CD4-positive, alpha-beta T cell treated with Interleukin-15 for 4 hours (primary cell): ENCODE measurements around the gene STUB1.

Experiments used
- DNase-seq: peaks from one replicate; pipeline ENCODE4 v3.0.0-alpha.2; 2020; ENCODE audit warnings: low spot score

The STUB1 gene

DNA sequence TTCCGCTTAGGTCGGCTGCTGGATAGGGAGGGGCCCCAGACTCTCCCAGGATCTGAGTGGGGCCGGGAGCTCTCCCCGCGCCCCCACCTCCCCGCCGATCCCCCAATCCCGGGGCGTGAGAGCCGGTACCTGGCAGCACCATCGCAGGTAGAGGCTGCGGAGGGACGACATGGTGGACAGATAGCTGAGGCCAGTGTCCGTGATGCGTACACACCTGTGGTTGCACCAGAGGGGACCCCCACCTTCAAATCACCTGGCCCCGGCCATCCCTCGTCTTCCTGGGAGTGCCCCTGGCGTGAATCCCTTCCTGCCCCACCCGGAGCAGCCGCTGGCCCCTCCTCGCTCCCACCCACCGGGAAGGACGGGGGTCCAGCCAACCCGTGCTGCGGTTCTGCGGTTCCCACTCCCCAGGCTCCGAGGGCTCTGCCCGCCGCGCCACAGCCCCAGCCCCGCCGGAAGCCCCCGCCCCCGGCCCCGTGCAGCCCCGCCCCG is 14.7 kb downstream of the STUB1 start:
- no peak for DNase-seq

DNA sequence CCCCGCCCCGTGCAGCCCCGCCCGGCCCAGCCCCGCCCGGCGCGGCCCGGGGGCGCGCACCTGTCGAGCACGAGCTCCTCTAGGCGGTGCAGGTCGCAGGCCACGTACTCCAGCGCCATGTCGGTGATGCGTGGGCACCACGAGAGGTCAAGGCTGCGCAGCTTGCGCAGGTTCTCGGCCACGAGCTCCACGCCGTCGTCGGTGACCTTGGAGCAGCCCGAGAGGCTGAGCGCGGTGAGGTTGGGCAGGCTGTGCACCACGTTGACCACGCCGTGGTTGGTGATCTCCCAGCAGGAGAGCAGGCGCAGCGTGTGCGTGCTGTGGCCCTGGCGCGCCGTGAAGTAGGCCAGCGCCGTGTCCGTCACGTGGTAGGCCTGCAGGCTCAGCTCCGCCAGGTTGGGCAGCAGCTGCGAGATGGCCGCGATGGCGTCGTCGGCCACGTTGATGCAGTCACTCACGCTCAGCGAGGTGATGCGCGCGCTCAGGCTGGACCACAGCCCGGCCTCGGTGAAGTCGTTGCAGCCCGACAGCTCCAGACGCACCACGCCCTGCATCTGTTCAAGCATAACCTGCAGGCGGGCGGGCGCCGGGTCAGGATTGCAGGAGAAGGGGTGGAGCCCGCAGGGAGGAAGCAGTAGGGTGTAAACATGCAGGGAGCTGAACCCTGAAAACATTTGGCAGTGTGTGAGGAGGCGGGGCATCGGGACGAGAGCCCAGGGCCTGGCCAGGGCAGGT is 15.3 kb downstream of the STUB1 start:
- peak; percentile 67 for DNase-seq

DNA sequence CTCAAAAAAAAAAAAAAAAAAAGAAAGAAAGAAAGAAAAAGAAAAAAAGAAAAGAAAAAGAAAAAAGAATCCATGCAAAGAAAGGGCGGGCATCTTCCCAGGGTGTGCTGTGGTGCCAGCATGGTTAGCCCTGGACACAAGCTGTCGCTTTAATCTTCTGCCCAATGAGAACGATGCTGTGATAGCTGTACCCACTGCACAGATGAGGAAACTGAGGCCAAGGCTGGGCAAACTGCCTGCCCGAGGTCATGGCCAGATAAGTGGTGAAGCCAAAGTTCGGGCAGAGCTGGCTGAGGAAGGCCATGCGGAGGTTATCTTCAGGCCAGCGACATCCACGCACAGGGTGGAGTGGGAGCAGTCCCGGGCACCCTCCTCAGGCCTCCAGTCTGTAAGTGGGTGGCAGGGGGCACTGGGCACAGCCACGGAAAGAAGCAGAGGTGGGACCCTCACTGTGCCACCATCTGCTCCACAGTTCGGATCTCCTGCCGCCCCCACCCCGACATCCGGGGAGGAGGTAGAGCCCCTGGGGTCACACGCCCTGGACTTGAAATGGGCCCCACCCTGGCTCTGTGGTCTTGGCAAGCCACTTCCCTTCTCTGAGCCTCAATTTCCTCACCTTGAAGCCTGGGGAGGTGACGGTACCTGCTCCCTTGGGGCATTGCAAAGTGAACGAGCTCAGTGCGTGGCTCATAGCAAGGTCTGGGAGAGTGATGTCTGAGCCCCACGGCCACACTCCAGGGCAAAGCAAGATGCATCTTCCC is 18.9 kb downstream of the STUB1 start:
- no peak for DNase-seq

DNA sequence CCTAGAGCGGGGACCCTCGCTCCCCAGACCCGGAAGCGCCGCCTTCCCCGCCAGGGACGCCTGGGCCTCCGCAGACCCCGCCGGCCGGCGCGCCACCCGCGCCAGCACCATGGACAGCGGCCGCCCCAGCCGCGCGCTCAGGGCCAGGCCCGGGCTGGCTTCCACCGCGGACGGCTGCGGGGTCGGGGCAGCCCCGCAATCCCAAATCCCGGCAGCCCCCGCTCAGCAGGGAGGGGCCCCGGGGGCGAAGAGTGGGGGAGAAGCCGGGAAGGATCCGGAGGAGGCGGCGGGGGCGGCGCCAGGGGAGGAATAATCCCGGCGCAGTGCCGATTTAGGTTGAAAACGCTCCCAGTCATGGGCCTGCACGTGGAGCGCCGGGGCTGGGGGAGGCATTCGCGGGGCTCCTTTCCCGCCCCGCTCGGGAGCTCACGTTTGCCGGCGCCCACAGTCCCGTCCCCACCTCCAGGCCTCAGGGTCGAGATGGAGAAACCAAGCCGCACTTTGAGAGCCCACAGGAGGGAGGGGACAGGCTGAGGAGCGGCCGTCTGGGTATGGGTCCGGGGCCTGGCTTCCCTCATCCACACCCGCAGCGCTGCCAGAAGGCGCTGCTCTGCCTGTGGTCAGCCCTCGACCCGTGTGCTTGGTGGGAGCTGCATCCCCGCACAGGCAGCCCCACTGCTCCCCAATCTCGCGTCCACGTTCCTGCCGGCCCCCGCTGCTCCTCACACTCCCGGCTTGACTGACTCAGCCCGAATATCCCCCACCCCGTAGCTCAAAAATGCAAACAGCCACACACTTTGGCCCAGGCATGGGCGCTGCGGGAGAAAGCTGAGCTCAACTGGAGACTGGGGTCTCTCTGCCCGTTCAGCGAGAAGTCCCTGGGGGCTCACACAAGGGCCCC is 20.7 kb downstream of the STUB1 start:
- peak; percentile 43 for DNase-seq

DNA sequence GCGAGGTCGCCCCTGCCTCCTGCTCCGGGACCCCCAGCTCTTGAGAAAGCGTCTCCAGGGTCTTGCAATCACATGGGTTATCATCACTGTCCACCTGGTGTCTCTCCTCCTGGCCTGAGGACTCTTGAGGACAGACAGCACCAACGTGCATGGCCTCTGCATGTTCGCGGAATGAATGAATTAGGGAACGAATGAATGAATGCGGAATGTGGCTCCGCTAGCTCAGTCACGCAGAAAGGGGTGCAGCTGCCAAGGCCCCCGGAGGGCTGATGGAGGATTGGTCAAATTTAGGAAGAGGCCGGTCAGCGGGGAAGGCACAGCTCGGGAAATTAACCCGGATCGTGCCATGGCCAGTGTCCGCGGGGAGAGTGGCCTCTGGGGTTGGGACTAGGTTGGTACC is 22.1 kb downstream of the STUB1 start:
- no peak for DNase-seq

DNA sequence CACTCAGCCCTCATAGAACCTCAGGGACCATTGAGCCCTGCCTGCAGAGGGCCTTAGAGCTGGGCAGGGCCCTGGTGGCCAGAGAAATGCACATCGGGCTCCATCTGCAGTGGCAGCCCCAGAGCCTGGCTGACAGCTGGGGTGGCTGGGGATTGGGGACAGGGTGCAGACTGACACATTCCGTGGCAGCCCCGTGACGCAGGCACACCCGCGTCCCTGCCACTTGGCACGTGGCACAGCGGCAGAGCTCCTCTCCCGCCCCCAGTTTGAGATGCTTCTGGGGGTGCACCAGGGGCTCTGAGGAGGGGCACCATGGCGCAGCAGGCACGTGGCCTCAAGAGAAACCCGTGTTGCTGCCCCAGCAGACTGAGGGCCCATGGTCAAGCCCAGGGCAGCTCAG is 23.2 kb downstream of the STUB1 start:
- DNase-seq = no peak

DNA sequence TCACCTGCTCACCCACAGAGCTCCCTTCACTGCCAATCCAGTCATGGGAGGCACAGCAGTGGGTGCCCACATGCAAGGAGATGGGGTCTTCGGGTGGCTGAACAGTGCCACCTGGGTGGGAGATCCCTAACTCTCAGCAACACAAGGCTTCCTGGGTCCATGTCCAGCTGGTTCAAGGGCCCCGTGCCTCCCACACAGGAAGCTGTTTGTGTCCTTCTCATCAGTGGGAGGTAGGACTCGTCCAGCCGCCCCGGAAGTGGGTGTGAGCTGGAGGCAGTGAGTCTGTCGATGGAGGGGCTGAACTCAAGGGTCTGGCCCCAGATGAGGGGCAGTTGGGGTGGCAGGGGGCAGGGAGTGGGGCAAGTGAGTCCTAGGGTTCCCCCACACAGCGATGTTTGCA is 23.8 kb downstream of the STUB1 start:
- no peak for DNase-seq

DNA sequence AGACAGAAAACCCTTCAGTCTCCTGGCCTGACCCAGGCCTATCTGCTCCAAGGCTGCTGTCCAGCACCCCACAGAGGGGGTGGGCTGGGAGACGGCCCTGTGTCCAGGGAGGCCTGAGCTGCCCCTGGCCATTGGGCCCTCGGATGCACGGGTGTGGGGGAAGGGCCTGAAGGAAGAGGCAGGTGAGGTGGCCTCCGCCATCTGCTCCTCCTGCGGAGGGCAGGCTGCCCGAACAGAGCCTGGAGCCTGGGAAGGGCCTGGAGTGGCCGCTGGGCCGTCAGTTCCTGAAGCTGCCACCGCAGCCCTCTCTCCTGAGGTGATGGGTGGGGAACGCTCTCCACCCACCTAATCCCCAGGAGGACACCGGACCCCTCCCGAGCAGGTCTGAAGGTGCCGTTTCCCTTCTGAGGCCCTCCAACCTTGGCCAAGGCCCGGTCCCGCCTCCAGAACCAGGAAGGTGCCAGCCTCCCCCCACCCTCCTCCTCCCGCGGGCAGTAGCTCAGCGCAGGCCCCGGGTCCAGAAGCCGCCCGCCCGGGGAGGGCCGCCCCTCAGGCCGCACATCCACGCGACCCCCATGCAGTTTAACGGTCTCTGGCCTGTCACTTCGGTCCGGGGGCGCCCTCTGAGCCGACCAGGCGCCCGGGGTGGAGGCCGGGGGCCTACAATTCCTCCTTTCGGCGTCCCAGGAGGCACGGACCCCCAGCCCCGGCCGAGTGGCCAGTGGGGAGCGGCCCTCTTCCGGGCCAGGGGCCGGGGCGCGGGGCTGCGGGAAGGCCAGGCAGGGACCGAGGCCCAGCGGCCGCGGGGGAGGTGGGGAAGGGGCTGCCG is 24.6 kb downstream of the STUB1 start:
- DNase-seq = no peak

DNA sequence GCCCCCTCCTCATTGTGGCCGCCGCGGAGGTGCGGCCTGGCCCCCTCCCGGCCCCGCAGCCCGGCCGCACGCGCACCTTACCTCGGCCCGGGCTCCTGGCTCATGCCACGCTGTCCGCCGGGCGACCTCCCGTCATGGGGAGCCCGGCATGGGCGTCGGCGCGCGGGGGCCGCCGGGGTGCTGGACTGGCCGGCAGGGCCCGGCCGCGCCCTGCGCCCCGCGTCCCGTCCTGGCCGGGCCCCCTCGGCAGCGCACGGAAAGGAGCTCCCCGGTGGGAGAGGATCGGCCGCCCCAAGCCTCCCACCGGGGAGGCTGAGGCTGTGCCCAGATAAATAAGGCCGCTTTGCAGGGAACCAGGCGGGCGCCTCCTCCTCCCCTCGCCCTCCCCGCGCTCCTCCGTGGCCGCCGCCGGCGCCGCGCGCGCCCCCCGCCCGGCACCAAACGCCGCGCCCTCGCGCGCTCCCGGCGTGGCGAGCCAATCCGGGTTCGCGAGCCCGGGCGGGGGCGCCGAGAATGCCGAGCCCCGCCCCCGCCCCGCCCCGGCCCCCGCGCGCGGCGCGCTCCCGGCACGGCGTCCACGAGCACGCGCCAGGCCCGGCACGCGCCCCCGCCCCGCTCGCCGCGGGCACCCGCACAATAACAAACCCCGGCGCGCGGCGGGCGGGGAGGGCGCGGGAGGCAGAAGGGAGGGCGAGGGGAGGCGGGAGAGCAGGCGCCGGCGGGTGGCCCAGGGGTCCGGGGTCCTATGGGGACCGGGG is 25.4 kb downstream of the STUB1 start, which contains the start of gene FBXL16:
Gene FBXL16, minus strand, starts transcription at position 371 of the 758 bp plus-strand sequence. CDS start 8,396 bp downstream, outside the sequence.
- no peak for DNase-seq

DNA sequence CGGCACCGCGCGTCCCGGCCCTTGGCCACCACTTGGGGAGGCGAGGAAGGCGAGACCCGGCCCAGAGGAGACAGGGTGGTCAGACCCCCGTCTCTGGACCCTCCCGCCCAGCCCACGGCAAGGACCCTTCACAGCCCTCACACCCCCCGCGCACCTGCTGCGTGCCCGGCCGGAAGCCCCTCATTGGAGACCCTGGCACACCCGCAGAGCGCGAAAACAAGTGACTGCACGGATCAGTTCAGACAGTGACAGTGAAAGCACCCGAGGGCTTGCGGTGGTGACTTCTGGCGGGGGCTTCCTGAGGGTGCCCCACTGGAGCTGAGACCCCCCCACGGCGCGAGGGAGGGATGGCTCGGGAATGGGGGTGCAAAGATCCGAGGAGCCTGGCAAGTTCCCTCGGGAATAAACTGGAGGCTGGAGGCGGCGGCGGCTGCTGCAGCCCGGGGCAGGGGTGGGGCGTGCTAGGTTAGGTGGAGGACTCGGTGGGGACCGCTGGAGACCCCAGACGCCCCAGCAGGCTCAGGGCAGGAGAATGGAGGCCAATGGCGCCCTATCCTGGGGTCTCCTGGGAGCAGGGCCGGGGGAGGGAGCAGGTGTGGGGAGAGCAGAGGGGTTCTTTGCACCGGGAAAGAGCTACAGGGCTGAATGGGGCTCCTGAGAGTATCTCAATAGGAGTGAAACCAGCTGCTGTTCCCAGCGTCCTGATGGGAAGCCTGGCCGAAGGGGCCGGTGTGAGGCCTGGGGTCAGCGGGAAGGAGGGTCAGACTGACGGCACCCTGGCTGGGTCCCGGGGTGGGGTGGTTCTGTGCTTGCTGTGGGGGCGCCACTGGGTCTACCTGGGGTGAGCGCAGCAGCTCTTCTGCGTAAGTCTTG is 26.2 kb downstream of the STUB1 start:
- no peak for DNase-seq

DNA sequence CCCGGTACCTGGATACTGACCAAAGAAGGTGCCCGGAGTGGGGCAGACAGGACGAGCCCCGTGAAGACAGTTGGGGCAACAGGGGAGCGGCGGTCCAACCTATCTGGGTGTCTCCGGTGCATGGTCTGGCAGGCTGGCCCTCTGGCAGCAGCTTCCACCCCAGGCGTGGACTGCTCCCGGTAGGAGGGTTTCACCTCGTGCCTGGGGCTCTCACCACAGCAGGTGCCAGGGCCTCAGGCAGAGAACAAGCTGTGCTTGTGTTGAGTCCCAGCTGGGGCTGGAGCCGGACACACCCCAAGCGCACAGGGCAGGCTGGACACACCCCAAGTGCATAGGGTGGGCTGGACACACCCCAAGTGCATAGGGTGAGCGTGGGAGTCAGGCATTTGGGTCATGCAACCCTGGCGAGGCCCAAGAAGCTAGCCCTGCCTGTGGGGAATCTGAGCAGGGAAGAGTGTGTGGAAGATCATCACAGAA is 26.9 kb downstream of the STUB1 start:
- no peak for DNase-seq

DNA sequence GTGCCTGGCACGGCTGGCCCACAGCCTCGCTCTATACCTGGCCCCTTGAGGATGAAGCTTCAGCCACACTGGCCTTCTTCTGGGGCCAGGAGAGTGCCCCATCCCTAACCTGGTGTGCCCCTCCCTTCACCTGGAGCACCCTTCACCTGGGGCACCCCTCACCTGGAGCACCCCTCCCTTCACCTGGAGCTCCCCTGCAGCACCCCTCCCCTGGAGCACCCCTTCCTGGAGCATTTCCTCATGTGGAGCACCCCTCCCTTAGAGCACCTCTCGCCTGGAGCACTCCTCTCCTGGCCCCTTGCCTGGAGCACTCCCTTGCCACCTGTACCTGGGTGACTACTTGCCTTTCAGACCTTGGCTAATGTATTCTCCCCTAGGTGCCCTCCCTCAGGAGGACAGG is 27.8 kb downstream of the STUB1 start:
- no peak for DNase-seq

DNA sequence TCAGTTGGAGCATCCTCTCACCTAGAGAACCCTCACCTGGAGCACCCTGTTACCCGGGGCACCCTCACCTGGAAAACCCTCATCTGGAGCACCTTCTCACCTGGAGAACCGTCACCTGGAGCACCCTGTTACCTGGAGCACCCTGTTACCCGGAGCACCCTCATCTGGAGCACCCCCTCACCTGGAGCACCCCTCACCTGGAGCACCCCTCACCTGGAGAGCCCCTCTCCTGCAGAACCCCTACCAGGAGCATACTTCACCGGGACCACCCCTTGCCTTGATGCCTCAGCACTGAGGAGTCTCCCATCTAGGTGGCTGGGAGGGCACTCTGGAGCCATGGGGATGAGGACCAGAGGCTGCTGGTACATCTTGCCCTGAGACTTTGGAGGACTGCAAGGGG is 28.7 kb downstream of the STUB1 start:
- no peak for DNase-seq

DNA sequence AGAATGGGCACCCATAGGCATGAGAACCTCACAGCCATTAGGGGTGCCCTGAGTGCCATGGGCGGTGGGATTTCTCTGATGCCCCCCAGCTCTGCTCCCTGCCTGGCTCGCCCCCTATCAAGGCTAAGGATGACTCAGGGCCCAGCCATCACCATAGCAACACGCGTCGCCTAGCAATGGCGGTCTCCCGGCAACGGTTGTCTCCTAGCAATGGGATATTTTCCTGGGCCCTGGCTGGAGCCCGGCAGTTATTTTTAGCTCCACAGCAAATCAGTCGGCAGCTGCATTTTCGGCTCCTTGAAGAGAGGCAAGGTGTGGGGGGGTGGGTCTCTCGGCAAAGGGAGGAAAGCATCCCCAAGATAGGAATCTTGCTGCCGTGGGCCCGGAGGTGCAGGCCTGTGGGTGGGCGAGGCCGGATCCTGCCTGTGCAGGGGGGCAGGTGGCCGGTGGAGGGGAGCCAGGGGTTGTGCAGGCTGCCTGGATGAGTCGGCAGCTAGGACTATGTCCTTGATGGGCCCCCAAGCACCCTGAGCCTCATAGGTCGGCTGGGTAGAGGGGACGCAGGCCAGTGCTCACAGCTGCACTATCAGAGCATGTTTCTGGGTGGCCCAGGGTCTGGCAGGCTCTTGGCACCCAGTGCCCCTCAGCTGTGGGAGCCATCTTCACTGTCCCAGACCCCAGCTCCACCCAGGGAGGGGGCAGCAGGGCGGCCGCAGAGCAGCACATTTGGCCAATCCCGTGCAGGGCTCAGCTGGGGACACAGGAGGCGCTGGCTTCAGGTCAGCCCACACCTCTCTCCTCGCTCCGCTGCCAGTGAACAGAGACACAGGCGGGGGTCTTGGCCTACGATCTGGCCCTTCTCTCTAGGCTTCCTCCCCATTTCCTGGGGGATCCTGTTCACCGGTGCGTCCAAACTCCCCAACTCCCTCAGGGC is 29.6 kb downstream of the STUB1 start:
- DNase-seq = no peak

DNA sequence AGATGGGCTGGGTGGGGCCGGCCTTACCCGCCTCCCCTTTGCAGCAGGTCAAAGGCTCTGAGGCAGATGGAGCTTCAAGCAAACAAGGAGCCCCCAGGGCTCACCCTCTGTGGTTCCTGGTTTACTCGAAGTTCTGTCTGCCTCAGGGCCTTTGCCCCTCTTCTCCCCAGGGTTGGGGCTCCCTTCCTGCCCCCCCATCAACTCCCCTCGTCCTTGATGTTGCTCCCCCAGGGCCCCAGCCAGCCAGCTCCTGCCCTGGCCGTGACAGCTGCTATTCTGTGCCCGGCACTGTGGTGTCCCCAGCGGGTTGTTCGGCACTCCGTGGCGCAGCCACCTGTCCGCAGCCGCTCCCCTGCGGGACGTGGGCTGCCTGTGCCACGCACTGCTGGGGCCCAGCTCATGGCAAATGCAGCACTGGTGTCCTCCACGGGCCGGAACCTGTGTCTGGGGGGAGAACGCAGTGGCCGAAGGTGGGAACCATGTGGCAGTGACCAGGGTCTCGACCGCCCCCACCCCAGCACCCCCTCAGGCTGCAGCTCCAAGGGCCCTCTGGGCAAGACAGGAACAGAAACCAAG is 30.4 kb downstream of the STUB1 start:
- DNase-seq = no peak

DNA sequence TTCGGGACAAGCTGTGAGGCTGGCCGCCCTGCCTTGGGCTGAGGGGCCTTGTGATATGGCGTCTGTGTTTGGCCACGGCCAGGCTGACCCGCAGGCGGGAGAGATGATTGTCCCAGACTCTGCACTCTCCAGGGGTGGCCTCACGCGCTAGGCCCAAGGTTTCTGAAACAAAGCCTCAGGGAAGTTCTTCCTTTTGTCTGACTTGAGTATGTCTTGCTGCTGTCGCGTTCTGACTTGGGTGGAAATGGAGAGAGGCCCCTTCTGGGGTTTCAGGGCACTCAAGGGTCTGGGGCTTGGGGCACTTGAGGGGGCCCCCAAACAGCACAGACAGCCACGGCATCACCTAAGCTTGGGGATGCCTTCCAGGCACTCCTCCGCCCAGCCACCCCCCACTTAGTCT is 30.9 kb downstream of the STUB1 start:
- no peak for DNase-seq

DNA sequence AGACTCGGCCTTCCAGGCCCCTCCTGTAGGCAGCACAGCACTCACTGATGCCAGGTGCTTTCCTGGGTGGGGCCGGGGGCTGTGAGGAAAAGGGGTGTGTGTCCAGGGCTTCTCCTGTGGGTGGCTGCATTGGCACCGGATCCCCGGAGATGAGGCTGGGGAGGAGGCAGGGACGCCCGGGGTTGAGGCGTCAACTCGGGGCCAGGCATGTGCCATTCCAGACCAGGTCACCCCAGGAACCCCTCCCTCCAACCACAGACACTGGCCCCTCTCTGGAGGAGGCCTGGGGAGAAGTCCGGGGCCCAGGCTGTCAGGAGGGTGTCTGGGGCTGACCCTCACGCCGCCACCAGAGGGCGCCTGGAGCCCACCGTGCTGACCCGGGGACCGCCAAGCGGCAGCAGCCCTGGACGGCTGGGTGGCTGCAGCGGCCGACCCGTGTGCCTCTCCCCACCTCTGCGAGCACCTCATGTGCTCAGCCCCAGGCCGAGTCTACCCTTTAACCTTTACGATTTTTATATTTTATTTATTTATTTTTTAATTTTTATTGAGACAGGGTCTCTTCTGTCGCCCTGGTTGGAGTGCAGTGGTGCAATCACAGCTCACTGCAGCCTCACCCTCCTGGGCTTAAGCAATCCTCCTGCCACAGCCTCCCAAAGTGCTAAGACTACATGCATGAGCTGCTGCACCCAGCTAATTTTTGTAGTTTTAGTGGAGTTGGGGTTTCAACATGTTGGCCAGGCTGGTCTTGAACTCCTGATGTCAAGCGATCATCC is 31.5 kb downstream of the STUB1 start:
- peak; percentile 76 for DNase-seq
